Caco-2 (cell line): ENCODE results near the gene FNDC3B. TPM values are rescaled to one million over a fixed set of nuclear protein-coding genes. Genes with fewer than 3 reads are reported as not detected.

Experiments used
- BruUV-seq: library from RNA; stranded (reverse); fragments of 400-500 nt; replicated peaks from 2 replicates; lab custom pipeline; 2021; lab: Mats Ljungman, UMichigan
- CTCF ChIA-PET: fragments of 300-600 bp; sonication (Branson Sonifier 250); formaldehyde crosslinking; loops from one replicate; lab custom pipeline; 2022; ENCODE audit warnings: antibody characterized with exemption; lab: Charles Lee
- POLR2A ChIA-PET: fragments of 300-600 bp; sonication (Branson Sonifier 250); formaldehyde crosslinking; loops from one replicate; lab custom pipeline; 2022; ENCODE audit warnings: antibody characterized with exemption; lab: Charles Lee
- DNase-seq, 2 experiments: peaks; one replicate each; pipeline versions ENCODE4 v3.0.0 to v3.0.0-alpha.2; 2020 to 2022
- H3K27me3 ChIP-seq: replicated peaks from 2 replicates; pipeline ENCODE4 v1.6.0; 2011; ENCODE audit warnings: low read length; ENCODE audit not compliant: control insufficient read depth, insufficient read depth
- H3K36me3 ChIP-seq: 2 replicates; pipeline ENCODE4 v1.5.1; 2011; ENCODE audit warnings: low read length; ENCODE audit not compliant: control insufficient read depth, insufficient read depth
- H3K4me1 ChIP-seq: fragments of 250-450 bp; sonication (Bioruptor Pico); 2 replicates; pipeline ENCODE4 v1.5.1; 2020; ENCODE audit warnings: mild to moderate bottlenecking
- H3K4me3 ChIP-seq: 2 replicates; pipeline ENCODE4 v1.5.1; 2011; ENCODE audit warnings: low read depth, mild to moderate bottlenecking, control low read depth, low read length
- H3K9me3 ChIP-seq: fragments of 250-450 bp; sonication (Bioruptor Pico); 2 replicates; pipeline ENCODE4 v1.5.1; 2020; ENCODE audit warnings: mild to moderate bottlenecking, moderate library complexity
- H3K27ac Mint-ChIP-seq: one replicate; pipeline ENCODE4 v1.8.0; 2022; ENCODE audit warnings: mixed read lengths; ENCODE audit not compliant: unreplicated experiment
- H3K27me3 Mint-ChIP-seq: one replicate; pipeline ENCODE4 v1.8.0; 2022; ENCODE audit warnings: mixed read lengths; ENCODE audit not compliant: insufficient read depth, unreplicated experiment
- H3K36me3 Mint-ChIP-seq: one replicate; pipeline ENCODE4 v1.8.0; 2022; ENCODE audit warnings: mild to moderate bottlenecking, mixed read lengths; ENCODE audit not compliant: insufficient read depth, unreplicated experiment
- H3K4me1 Mint-ChIP-seq: one replicate; pipeline ENCODE4 v1.8.0; 2022; ENCODE audit warnings: low read depth, mixed read lengths; ENCODE audit not compliant: unreplicated experiment
- H3K4me3 Mint-ChIP-seq: one replicate; pipeline ENCODE4 v1.8.0; 2022; ENCODE audit warnings: mild to moderate bottlenecking, moderate library complexity, mixed read lengths; ENCODE audit not compliant: unreplicated experiment
- H3K9me3 Mint-ChIP-seq: one replicate; pipeline ENCODE4 v1.8.0; 2022; ENCODE audit warnings: mixed read lengths; ENCODE audit not compliant: unreplicated experiment
- CTCF ChIP-seq, 2 experiments: fragments of 200-600 bp in 1 of 2; IDR thresholded peaks; 1 replicate in 1 of 2; 2 replicates in 1 of 2; pipeline versions ENCODE4 v1.5.1 to v1.8.0; 2011 to 2022; ENCODE audit warnings: antibody characterized with exemption in 1 of 2, control low read depth in 1 of 2, inconsistent platforms in 1 of 2, low read depth in 1 of 2, low read length in 1 of 2, mild to moderate bottlenecking in 1 of 2, moderate library complexity in 1 of 2; ENCODE audit not compliant: insufficient read depth in 1 of 2, severe bottlenecking in 1 of 2, unreplicated experiment in 1 of 2
- intact Hi-C: fragments of 100-400 bp; cut with micrococcal nuclease; formaldehyde crosslinking; loops from one replicate; pipeline ENCODE4 v1.10.0; 2022; ENCODE audit not compliant: unreplicated experiment
- total RNA-seq: library from RNA; stranded (reverse); gene quantifications from 2 replicates; pipeline ENCODE4 v1.2.3, GENCODE V29; 2022

Gene FNDC3B
- total RNA-seq, 1 experiment from 2014 or later, result 59.8 TPM

- Mint-ChIP-seq H3K9me3 (no peaks in the 10 kb centered on the region), H3K4me1 (peaks cover 18% of the 10 kb centered on the region), H3K36me3 (peaks cover 23% of the 10 kb centered on the region), H3K27me3 (no peaks in the 10 kb centered on the region), H3K27ac (no peak overlapping the region), H3K4me3 (no peak overlapping the region)
- ChIA-PET CTCF (no interaction called here), POLR2A (no interaction called here)
- intact Hi-C loops, result no loop called here
- DNase-seq, result no peak
- peaks cover 12% of the 10 kb centered on the region for H3K4me1 ChIP-seq
- H3K27me3 ChIP-seq, result no peaks in the 10 kb centered on the region
- no TSS peak for BruUV-seq
- TF ChIP-seq CTCF (IDR thresholded peaks at IDR 0.05; ENCODE audit: insufficient read depth in 1 of 2, low read depth in 1 of 2, low read length in 1 of 2, severe bottlenecking in 1 of 2, unreplicated experiment in 1 of 2), result no peak
- no peaks in the 10 kb centered on the region for H3K36me3 ChIP-seq
- H3K9me3 ChIP-seq, result no peaks in the 10 kb centered on the region
- H3K4me3 ChIP-seq, result no peak overlapping the region
These were observed 135.8 kb downstream of the FNDC3B start for GRCh38 chr3:172175254-172175599.

GRCh38 chr3:172176061-172176770 is 136.8 kb downstream of the FNDC3B start:
- peaks cover 29% of the 10 kb centered on the region for H3K36me3 Mint-ChIP-seq
- Histone ChIP-seq H3K4me3 (no peak overlapping the region), H3K4me1 (peaks cover 17% of the 10 kb centered on the region), H3K27me3 (no peaks in the 10 kb centered on the region), H3K9me3 (no peaks in the 10 kb centered on the region), H3K36me3 (no peaks in the 10 kb centered on the region)
- CTCF ChIA-PET, result no interaction called here
- intact Hi-C loops, result no loop called here
- H3K4me3 Mint-ChIP-seq, result no peak overlapping the region
- no peak for DNase-seq
- no peaks in the 10 kb centered on the region for H3K9me3 Mint-ChIP-seq
- POLR2A ChIA-PET, result no interaction called here
- BruUV-seq, result no TSS peak
- no peak overlapping the region for H3K27ac Mint-ChIP-seq
- H3K4me1 Mint-ChIP-seq, result peaks cover 23% of the 10 kb centered on the region
- no peaks in the 10 kb centered on the region for H3K27me3 Mint-ChIP-seq
- no peak for TF ChIP-seq CTCF (IDR thresholded peaks at IDR 0.05; ENCODE audit: insufficient read depth in 1 of 2, low read depth in 1 of 2, low read length in 1 of 2, severe bottlenecking in 1 of 2, unreplicated experiment in 1 of 2)

- no peak for TF ChIP-seq CTCF (IDR thresholded peaks at IDR 0.05; ENCODE audit: insufficient read depth in 1 of 2, low read depth in 1 of 2, low read length in 1 of 2, severe bottlenecking in 1 of 2, unreplicated experiment in 1 of 2)
- POLR2A ChIA-PET, result interaction anchor here (0.6 kb wide), 1 partner anchor 136 kb away, joined by 5 read pairs; no protein-coding TSS in a partner anchor
- no peak overlapping the region for H3K27ac Mint-ChIP-seq
- H3K4me1 Mint-ChIP-seq, result peaks cover 23% of the 10 kb centered on the region
- Histone ChIP-seq H3K4me3 (no peak overlapping the region), H3K4me1 (peaks cover 17% of the 10 kb centered on the region), H3K9me3 (no peaks in the 10 kb centered on the region), H3K27me3 (no peaks in the 10 kb centered on the region), H3K36me3 (no peaks in the 10 kb centered on the region)
- H3K27me3 Mint-ChIP-seq, result no peaks in the 10 kb centered on the region
- H3K36me3 Mint-ChIP-seq, result peaks cover 29% of the 10 kb centered on the region
- intact Hi-C loops, result no loop called here
- no peaks in the 10 kb centered on the region for H3K9me3 Mint-ChIP-seq
- no peak for DNase-seq
- no peak overlapping the region for H3K4me3 Mint-ChIP-seq
- no TSS peak for BruUV-seq
- CTCF ChIA-PET, result interaction anchor here (0.7 kb wide), 1 partner anchor 59 kb away, joined by 4 read pairs; no protein-coding TSS in a partner anchor
These were observed 137.7 kb downstream of the FNDC3B start for GRCh38 chr3:172177046-172177445.
